NB4 (cell line): ENCODE data around the gene PRKAR1B.

Experiments used
- DNase-seq: peaks from one replicate; pipeline ENCODE4 v3.0.0; 2010; ENCODE audit warnings: low read depth
- H3K4me3 ChIP-seq: one replicate; pipeline ENCODE4 v1.5.1; 2011; ENCODE audit warnings: mild to moderate bottlenecking, low read depth, low read length, moderate library complexity
- MYC ChIP-seq: IDR thresholded peaks from 2 replicates; pipeline ENCODE4 v1.6.1; 2011; ENCODE audit warnings: low read depth, low read length
- POLR2A ChIP-seq: IDR thresholded peaks from 2 replicates; pipeline ENCODE4 v1.6.1; 2011; ENCODE audit warnings: mild to moderate bottlenecking; ENCODE audit not compliant: insufficient read length; ENCODE audit errors: extremely low read depth
- TF ChIP-seq, protein P1 (sequence below): IDR thresholded peaks from 2 replicates; pipeline ENCODE4 v1.6.1; 2011; ENCODE audit warnings: low read depth, low read length
- TF ChIP-seq, protein P2 (sequence below): IDR thresholded peaks from one replicate; pipeline ENCODE4 v1.5.1; 2012; ENCODE audit warnings: low read depth, low read length

Gene PRKAR1B

DNA sequence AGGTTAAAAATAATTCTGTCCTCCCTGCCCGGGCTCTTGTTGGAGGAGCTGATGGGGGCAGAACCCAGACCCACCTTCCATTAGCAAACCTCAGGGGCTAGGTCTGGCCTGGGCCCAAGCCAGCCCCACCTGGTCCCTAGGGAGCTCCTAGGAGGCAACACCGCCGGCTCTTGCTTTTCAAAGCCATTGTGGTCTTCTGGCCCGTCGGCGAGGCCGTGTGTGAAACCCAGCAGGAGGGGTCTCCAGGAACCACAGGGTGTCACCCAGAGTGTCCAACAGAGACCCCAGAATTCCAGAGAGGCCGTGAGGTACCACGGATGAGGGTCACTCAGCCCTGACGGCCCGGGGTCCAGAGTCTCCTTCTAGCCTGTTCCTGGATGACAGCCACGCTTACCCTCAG, 190.8 kb downstream of the PRKAR1B start:
- no peak for DNase-seq
- TF ChIP-seq MYC (no peak), POLR2A (no peak)
- TF ChIP-seq, protein P1, sequence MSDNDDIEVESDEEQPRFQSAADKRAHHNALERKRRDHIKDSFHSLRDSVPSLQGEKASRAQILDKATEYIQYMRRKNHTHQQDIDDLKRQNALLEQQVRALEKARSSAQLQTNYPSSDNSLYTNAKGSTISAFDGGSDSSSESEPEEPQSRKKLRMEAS = no peak
- TF ChIP-seq, protein P2, sequence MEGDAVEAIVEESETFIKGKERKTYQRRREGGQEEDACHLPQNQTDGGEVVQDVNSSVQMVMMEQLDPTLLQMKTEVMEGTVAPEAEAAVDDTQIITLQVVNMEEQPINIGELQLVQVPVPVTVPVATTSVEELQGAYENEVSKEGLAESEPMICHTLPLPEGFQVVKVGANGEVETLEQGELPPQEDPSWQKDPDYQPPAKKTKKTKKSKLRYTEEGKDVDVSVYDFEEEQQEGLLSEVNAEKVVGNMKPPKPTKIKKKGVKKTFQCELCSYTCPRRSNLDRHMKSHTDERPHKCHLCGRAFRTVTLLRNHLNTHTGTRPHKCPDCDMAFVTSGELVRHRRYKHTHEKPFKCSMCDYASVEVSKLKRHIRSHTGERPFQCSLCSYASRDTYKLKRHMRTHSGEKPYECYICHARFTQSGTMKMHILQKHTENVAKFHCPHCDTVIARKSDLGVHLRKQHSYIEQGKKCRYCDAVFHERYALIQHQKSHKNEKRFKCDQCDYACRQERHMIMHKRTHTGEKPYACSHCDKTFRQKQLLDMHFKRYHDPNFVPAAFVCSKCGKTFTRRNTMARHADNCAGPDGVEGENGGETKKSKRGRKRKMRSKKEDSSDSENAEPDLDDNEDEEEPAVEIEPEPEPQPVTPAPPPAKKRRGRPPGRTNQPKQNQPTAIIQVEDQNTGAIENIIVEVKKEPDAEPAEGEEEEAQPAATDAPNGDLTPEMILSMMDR = no peak
- no peak overlapping the region for H3K4me3 ChIP-seq

DNA sequence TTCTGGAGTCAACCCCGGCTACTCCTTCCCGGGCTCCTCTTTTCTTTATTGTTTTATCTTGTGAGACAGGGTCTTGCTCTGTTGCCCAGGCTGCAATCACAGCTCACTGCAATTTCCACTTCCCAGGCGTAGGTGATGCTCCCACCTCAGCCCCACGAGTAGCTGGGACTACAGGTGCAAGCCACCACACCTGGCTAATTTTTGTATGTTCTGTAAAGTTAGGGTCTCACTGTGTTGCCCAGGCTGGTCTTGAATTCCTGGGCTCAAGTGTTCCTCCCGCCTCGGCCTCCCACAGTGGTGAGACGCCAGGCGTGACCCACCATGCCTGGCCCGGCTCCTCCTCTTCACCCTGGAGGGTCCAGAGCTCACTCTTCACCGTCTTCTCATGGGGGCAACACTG, 192.1 kb downstream of the PRKAR1B start:
- H3K4me3 ChIP-seq = no peak overlapping the region
- no peak for DNase-seq
- TF ChIP-seq POLR2A = no peak
- TF ChIP-seq, protein P2 = no peak
- TF ChIP-seq MYC = no peak
- TF ChIP-seq, protein P1 = no peak

DNA sequence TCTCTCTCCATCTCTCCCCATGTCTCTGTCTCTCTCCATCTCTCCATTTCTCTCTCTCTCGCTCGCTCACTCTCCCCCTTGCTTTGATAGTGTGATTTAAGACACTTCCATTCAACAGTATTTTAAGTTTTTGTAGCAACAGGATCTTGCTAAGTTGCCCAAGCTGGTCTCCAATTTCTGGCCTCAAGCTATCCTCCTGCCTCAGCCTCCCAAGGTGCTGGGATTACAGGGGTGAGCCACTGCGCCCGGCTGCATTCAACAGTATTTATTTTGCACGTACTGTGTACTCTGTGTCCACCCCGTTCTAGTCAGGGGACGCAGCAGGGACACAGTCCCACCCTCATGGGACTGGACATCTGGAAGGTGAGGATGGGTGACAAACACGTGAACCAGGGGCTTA, 193.0 kb downstream of the PRKAR1B start:
- TF ChIP-seq MYC (no peak), POLR2A (no peak)
- TF ChIP-seq, protein P2 = no peak
- TF ChIP-seq, protein P1 = no peak
- H3K4me3 ChIP-seq = no peak overlapping the region
- no peak for DNase-seq

DNA sequence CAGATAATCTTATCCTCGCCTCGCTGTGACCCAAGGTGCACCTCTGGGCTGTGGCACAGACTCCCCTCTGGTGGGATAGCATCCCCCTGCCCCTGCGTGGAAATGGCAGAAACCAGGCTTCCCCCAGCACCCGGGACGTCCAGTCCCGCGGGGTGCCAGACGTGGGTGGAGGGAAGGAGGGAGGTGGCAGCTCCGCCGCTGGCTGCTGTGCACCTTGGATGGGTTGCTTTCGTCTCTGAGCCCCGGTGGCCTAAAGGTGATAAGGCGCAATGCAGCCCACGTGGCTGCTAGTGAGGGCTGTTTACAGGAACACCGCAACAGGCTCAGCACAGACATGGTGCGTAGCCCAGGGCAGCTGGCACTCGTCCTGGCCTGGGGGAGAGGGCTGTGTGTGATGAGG, 193.8 kb downstream of the PRKAR1B start:
- H3K4me3 ChIP-seq = no peak overlapping the region
- TF ChIP-seq, protein P1 = no peak
- TF ChIP-seq MYC (no peak), POLR2A (no peak)
- TF ChIP-seq, protein P2 = no peak
- DNase-seq = no peak

DNA sequence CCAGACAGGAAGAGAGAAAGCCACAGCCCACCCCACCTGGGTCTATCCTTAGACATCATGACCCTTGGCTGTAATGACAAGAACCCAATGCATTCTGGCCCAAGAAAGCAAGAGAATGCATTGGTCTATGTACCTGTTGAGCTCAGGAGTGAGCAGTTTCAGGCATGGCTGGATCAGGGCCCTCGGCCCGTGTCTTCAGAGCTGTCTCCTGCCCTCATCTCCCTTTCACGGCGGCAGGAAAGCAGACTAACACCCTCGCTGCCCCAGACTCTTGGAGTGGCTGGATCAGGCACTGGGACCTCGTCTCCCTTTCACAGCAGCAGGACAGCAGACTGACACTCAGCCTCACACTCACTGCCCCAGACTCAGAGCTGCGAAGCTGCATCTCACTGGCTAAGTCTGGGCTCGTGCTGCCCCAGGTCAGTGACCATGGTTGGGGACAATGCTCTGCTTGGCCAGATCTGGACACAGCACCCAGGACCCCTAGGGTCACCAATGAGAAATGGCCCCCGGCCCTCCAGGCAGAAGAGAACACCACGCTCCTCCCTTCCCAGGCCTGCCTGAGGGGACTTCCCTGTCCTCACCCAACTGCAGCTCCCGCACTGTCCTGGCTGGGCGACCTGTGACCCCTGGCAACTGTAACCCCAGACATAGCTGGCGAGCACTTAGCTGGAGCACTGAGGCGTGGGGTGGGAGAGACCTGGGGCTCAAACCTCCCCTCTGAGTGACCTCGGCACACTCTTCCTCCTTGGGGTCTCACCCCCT, 194.5 kb downstream of the PRKAR1B start:
- no peak for DNase-seq
- H3K4me3 ChIP-seq = no peak overlapping the region
- TF ChIP-seq, protein P1 = no peak
- no peak for TF ChIP-seq POLR2A

DNA sequence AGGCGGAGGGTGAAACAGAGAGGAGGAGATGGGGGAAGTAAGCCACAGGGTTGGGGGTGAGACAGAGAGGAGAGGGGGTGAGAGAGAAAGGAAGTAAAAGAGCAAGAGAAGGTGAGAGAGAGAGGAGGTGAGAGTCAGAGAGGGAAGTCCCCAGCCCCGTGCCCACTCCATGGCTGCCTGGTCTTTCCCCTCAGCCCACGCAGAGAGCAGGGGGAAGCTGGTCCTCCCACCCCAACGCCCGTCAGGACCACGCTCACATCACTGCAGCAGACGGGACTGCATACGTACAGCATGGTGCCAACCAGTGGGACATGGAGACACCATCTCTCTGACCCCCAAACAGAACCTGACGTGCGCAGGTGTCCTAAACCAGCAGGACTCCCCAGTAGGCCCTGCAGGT, 195.3 kb downstream of the PRKAR1B start:
- TF ChIP-seq POLR2A (no peak), MYC (no peak)
- TF ChIP-seq, protein P2 = no peak
- TF ChIP-seq, protein P1 = no peak
- DNase-seq = no peak
- no peak overlapping the region for H3K4me3 ChIP-seq
